Measurements from ENCODE around the gene DNAJB8. TPM values are rescaled to one million over a fixed set of nuclear protein-coding genes. Genes with fewer than 3 reads are reported as not detected.

The DNAJB8 gene
- total and polyA plus RNA-seq, 9 of the 15 experiments (the other 6 are each of a cell fraction or from before 2014, with no cell fraction given), result not detected

- TF ChIP-seq, protein P1, sequence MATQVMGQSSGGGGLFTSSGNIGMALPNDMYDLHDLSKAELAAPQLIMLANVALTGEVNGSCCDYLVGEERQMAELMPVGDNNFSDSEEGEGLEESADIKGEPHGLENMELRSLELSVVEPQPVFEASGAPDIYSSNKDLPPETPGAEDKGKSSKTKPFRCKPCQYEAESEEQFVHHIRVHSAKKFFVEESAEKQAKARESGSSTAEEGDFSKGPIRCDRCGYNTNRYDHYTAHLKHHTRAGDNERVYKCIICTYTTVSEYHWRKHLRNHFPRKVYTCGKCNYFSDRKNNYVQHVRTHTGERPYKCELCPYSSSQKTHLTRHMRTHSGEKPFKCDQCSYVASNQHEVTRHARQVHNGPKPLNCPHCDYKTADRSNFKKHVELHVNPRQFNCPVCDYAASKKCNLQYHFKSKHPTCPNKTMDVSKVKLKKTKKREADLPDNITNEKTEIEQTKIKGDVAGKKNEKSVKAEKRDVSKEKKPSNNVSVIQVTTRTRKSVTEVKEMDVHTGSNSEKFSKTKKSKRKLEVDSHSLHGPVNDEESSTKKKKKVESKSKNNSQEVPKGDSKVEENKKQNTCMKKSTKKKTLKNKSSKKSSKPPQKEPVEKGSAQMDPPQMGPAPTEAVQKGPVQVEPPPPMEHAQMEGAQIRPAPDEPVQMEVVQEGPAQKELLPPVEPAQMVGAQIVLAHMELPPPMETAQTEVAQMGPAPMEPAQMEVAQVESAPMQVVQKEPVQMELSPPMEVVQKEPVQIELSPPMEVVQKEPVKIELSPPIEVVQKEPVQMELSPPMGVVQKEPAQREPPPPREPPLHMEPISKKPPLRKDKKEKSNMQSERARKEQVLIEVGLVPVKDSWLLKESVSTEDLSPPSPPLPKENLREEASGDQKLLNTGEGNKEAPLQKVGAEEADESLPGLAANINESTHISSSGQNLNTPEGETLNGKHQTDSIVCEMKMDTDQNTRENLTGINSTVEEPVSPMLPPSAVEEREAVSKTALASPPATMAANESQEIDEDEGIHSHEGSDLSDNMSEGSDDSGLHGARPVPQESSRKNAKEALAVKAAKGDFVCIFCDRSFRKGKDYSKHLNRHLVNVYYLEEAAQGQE (IDR thresholded peaks at IDR 0.05; ENCODE audit: borderline replicate concordance), result no peak
- TF ChIP-seq, protein P1 (CRISPR knock-in tag; IDR thresholded peaks at IDR 0.05; ENCODE audit: low read depth), result no peak
- TF ChIP-seq RBM14 (IDR thresholded peaks at IDR 0.05; ENCODE audit: borderline replicate concordance, insufficient read depth, low read depth, low read length), result no peak
- TF ChIP-seq RAD51 (IDR thresholded peaks at IDR 0.05; ENCODE audit: borderline replicate concordance, low read depth), result no peak
- no peak for TF ChIP-seq RBM34 (IDR thresholded peaks at IDR 0.05; ENCODE audit: borderline replicate concordance, insufficient read depth, low read length)
- TF ChIP-seq HMGN3 (IDR thresholded peaks at IDR 0.05; ENCODE audit: borderline replicate concordance, extremely low read depth, insufficient read length, low read depth, low read length), result peak; percentile 93
- TF ChIP-seq GATA2 (CRISPR knock-in tag; IDR thresholded peaks at IDR 0.05), result peak; percentile 63
- TF ChIP-seq NR4A1 (CRISPR knock-in tag; IDR thresholded peaks at IDR 0.05), result no peak
- TF ChIP-seq NR4A1 (tag; IDR thresholded peaks at IDR 0.05), result no peak
- TF ChIP-seq POU5F1 (IDR thresholded peaks at IDR 0.05; ENCODE audit: borderline replicate concordance, low read depth, low read length, partially characterized antibody), result no peak
- peak; percentile 41; the same call in 1 of the 2 replicates for TF ChIP-seq ZBTB17 (CRISPR knock-in tag; IDR thresholded peaks at IDR 0.05)
- no peak for TF ChIP-seq STAT5B (CRISPR knock-in tag; IDR thresholded peaks at IDR 0.05)
- TF ChIP-seq, protein P2, sequence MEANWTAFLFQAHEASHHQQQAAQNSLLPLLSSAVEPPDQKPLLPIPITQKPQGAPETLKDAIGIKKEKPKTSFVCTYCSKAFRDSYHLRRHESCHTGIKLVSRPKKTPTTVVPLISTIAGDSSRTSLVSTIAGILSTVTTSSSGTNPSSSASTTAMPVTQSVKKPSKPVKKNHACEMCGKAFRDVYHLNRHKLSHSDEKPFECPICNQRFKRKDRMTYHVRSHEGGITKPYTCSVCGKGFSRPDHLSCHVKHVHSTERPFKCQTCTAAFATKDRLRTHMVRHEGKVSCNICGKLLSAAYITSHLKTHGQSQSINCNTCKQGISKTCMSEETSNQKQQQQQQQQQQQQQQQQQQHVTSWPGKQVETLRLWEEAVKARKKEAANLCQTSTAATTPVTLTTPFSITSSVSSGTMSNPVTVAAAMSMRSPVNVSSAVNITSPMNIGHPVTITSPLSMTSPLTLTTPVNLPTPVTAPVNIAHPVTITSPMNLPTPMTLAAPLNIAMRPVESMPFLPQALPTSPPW (CRISPR knock-in tag; IDR thresholded peaks at IDR 0.05), result peak; percentile 84
- TF ChIP-seq CREBBP (IDR thresholded peaks at IDR 0.05; ENCODE audit: low read depth, low read length), result no peak
- TF ChIP-seq XRCC3 (IDR thresholded peaks at IDR 0.05), result no peak
- no peak for TF ChIP-seq SIN3B (IDR thresholded peaks at IDR 0.05; ENCODE audit: low read depth)
- TF ChIP-seq CBX1 (IDR thresholded peaks at IDR 0.05; ENCODE audit: low read depth), result peak; percentile 44; the same call in 1 of the 2 replicates
- no peak for TF ChIP-seq ZNF140 (CRISPR knock-in tag; IDR thresholded peaks at IDR 0.05)
- no peak for TF ChIP-seq PCBP2 (IDR thresholded peaks at IDR 0.05; ENCODE audit: low read depth, low read length, poor library complexity, severe bottlenecking)
Measured at GRCh38 chr3:128497305-128498126, 30.8 kb upstream of the DNAJB8 start (continued).

All from K562 (cell line).